Measurements from ENCODE around the gene WDR75.

Gene WDR75

GRCh38 chr2:189511960-189512319, 70.7 kb downstream of the WDR75 start:
- H3K36me3 ChIP-seq (ENCODE audit: control insufficient read depth, insufficient read depth, low read length): no peaks in the 10 kb centered on the region
- H3K4me3 ChIP-seq (ENCODE audit: low read length): no peak overlapping the region
- H3K27me3 ChIP-seq (ENCODE audit: control insufficient read depth, insufficient read depth, low read length): no peaks in the 10 kb centered on the region
- DNase-seq (ENCODE audit: low read depth, low spot score): no peak
- H3K9me3 ChIP-seq (ENCODE audit: control insufficient read depth, insufficient read depth, low read length): no peaks in the 10 kb centered on the region; the same call in 1 of the 2 replicates
- H3K27ac ChIP-seq (ENCODE audit: low read length): no peak overlapping the region
- H3K4me1 ChIP-seq (ENCODE audit: control insufficient read depth, insufficient read depth, low read length): no peaks in the 10 kb centered on the region

GRCh38 chr2:189512879-189513278, 71.6 kb downstream of the WDR75 start:
- Histone ChIP-seq H3K27me3 (ENCODE audit: control insufficient read depth, insufficient read depth, low read length) (no peaks in the 10 kb centered on the region), H3K36me3 (ENCODE audit: control insufficient read depth, insufficient read depth, low read length) (no peaks in the 10 kb centered on the region), H3K27ac (ENCODE audit: low read length) (no peak overlapping the region), H3K9me3 (ENCODE audit: control insufficient read depth, insufficient read depth, low read length) (no peaks in the 10 kb centered on the region; the same call in 1 of the 2 replicates), H3K4me1 (ENCODE audit: control insufficient read depth, insufficient read depth, low read length) (no peaks in the 10 kb centered on the region), H3K4me3 (ENCODE audit: low read length) (no peak overlapping the region)
- WGBS (ENCODE audit: insufficient coverage, insufficient read length): no CpG with 5 or more reads among the region's 3 CpGs
- no peak for DNase-seq (ENCODE audit: low read depth, low spot score)

GRCh38 chr2:189514104-189514503, 72.8 kb downstream of the WDR75 start:
- Histone ChIP-seq H3K27ac (ENCODE audit: low read length) (no peak overlapping the region), H3K9me3 (ENCODE audit: control insufficient read depth, insufficient read depth, low read length) (no peaks in the 10 kb centered on the region; the same call in 1 of the 2 replicates), H3K4me3 (ENCODE audit: low read length) (no peak overlapping the region), H3K36me3 (ENCODE audit: control insufficient read depth, insufficient read depth, low read length) (no peaks in the 10 kb centered on the region), H3K4me1 (ENCODE audit: control insufficient read depth, insufficient read depth, low read length) (no peaks in the 10 kb centered on the region), H3K27me3 (ENCODE audit: control insufficient read depth, insufficient read depth, low read length) (no peaks in the 10 kb centered on the region)
- no peak for DNase-seq (ENCODE audit: low read depth, low spot score)
- WGBS (ENCODE audit: insufficient coverage, insufficient read length): no CpG with 5 or more reads among the region's 3 CpGs

- H3K9me3 ChIP-seq (ENCODE audit: control insufficient read depth, insufficient read depth, low read length): no peaks in the 10 kb centered on the region; the same call in 1 of the 2 replicates
These were observed 74.0 kb downstream of the WDR75 start for GRCh38 chr2:189515264-189515663.

GRCh38 chr2:189516546-189516945, 75.3 kb downstream of the WDR75 start:
- H3K9me3 ChIP-seq (ENCODE audit: control insufficient read depth, insufficient read depth, low read length): no peaks in the 10 kb centered on the region; the same call in 1 of the 2 replicates
- H3K27me3 ChIP-seq (ENCODE audit: control insufficient read depth, insufficient read depth, low read length): no peaks in the 10 kb centered on the region
- WGBS (ENCODE audit: insufficient coverage, insufficient read length): no CpG with 5 or more reads among the region's 3 CpGs
- no peaks in the 10 kb centered on the region for H3K36me3 ChIP-seq (ENCODE audit: control insufficient read depth, insufficient read depth, low read length)
- no peaks in the 10 kb centered on the region for H3K4me1 ChIP-seq (ENCODE audit: control insufficient read depth, insufficient read depth, low read length)
- no peak overlapping the region for H3K4me3 ChIP-seq (ENCODE audit: low read length)
- H3K27ac ChIP-seq (ENCODE audit: low read length): no peak overlapping the region
- DNase-seq (ENCODE audit: low read depth, low spot score): no peak

More at GRCh38 chr2:189515264-189515663, 74.0 kb downstream of the WDR75 start:
- no peak for DNase-seq (ENCODE audit: low read depth, low spot score)
- Histone ChIP-seq H3K27ac (ENCODE audit: low read length) (no peak overlapping the region), H3K4me1 (ENCODE audit: control insufficient read depth, insufficient read depth, low read length) (no peaks in the 10 kb centered on the region), H3K36me3 (ENCODE audit: control insufficient read depth, insufficient read depth, low read length) (no peaks in the 10 kb centered on the region), H3K27me3 (ENCODE audit: control insufficient read depth, insufficient read depth, low read length) (no peaks in the 10 kb centered on the region), H3K4me3 (ENCODE audit: low read length) (no peak overlapping the region)
- WGBS (ENCODE audit: insufficient coverage, insufficient read length): no CpG with 5 or more reads among the region's 1 CpG

GRCh38 chr2:189517847-189518535, 76.7 kb downstream of the WDR75 start:
- H3K4me3 ChIP-seq (ENCODE audit: low read length): no peak overlapping the region
- DNase-seq (ENCODE audit: low read depth, low spot score): no peak
- no peaks in the 10 kb centered on the region; the same call in 1 of the 2 replicates for H3K9me3 ChIP-seq (ENCODE audit: control insufficient read depth, insufficient read depth, low read length)
- H3K4me1 ChIP-seq (ENCODE audit: control insufficient read depth, insufficient read depth, low read length): no peaks in the 10 kb centered on the region
- no peak overlapping the region for H3K27ac ChIP-seq (ENCODE audit: low read length)
- no peaks in the 10 kb centered on the region for H3K27me3 ChIP-seq (ENCODE audit: control insufficient read depth, insufficient read depth, low read length)
- no peaks in the 10 kb centered on the region for H3K36me3 ChIP-seq (ENCODE audit: control insufficient read depth, insufficient read depth, low read length)
- 100% methylated on average over 1 of the region's 6 CpGs for WGBS (ENCODE audit: insufficient coverage, insufficient read length)

GRCh38 chr2:189519631-189520387, 78.5 kb downstream of the WDR75 start:
- Histone ChIP-seq H3K27me3 (ENCODE audit: control insufficient read depth, insufficient read depth, low read length) (no peaks in the 10 kb centered on the region), H3K4me1 (ENCODE audit: control insufficient read depth, insufficient read depth, low read length) (no peaks in the 10 kb centered on the region), H3K4me3 (ENCODE audit: low read length) (no peak overlapping the region), H3K27ac (ENCODE audit: low read length) (no peak overlapping the region), H3K36me3 (ENCODE audit: control insufficient read depth, insufficient read depth, low read length) (no peaks in the 10 kb centered on the region), H3K9me3 (ENCODE audit: control insufficient read depth, insufficient read depth, low read length) (no peaks in the 10 kb centered on the region; the same call in 1 of the 2 replicates)
- WGBS (ENCODE audit: insufficient coverage, insufficient read length): no CpG with 5 or more reads among the region's 6 CpGs
- DNase-seq (ENCODE audit: low read depth, low spot score): no peak

GRCh38 chr2:189521699-189522434, 80.6 kb downstream of the WDR75 start:
- no peak for DNase-seq (ENCODE audit: low read depth, low spot score)
- H3K4me3 ChIP-seq (ENCODE audit: low read length): no peak overlapping the region
- no CpG with 5 or more reads among the region's 2 CpGs for WGBS (ENCODE audit: insufficient coverage, insufficient read length)
- no peaks in the 10 kb centered on the region for H3K27me3 ChIP-seq (ENCODE audit: control insufficient read depth, insufficient read depth, low read length)
- H3K27ac ChIP-seq (ENCODE audit: low read length): no peak overlapping the region
- no peaks in the 10 kb centered on the region for H3K9me3 ChIP-seq (ENCODE audit: control insufficient read depth, insufficient read depth, low read length)
- no peaks in the 10 kb centered on the region for H3K4me1 ChIP-seq (ENCODE audit: control insufficient read depth, insufficient read depth, low read length)
- H3K36me3 ChIP-seq (ENCODE audit: control insufficient read depth, insufficient read depth, low read length): no peaks in the 10 kb centered on the region

GRCh38 chr2:189522435-189523151, 81.3 kb downstream of the WDR75 start:
- no peaks in the 10 kb centered on the region for H3K4me1 ChIP-seq (ENCODE audit: control insufficient read depth, insufficient read depth, low read length)
- no peak overlapping the region for H3K27ac ChIP-seq (ENCODE audit: low read length)
- no CpG with 5 or more reads among the region's 5 CpGs for WGBS (ENCODE audit: insufficient coverage, insufficient read length)
- no peak for DNase-seq (ENCODE audit: low read depth, low spot score)
- H3K4me3 ChIP-seq (ENCODE audit: low read length): no peak overlapping the region
- H3K36me3 ChIP-seq (ENCODE audit: control insufficient read depth, insufficient read depth, low read length): no peaks in the 10 kb centered on the region
- H3K9me3 ChIP-seq (ENCODE audit: control insufficient read depth, insufficient read depth, low read length): no peaks in the 10 kb centered on the region
- H3K27me3 ChIP-seq (ENCODE audit: control insufficient read depth, insufficient read depth, low read length): no peaks in the 10 kb centered on the region

- H3K36me3 ChIP-seq (ENCODE audit: control insufficient read depth, insufficient read depth, low read length): no peaks in the 10 kb centered on the region
- no peak for DNase-seq (ENCODE audit: low read depth, low spot score)
- H3K9me3 ChIP-seq (ENCODE audit: control insufficient read depth, insufficient read depth, low read length): no peaks in the 10 kb centered on the region
- no CpG with 5 or more reads among the region's 4 CpGs for WGBS (ENCODE audit: insufficient coverage, insufficient read length)
- no peak overlapping the region for H3K27ac ChIP-seq (ENCODE audit: low read length)
- H3K4me1 ChIP-seq (ENCODE audit: control insufficient read depth, insufficient read depth, low read length): no peaks in the 10 kb centered on the region
- H3K4me3 ChIP-seq (ENCODE audit: low read length): no peak overlapping the region
- no peaks in the 10 kb centered on the region for H3K27me3 ChIP-seq (ENCODE audit: control insufficient read depth, insufficient read depth, low read length)
These were observed 83.5 kb downstream of the WDR75 start for GRCh38 chr2:189524746-189525145.
